Activated naive CD4-positive, alpha-beta T cell treated with anti-CD3 and anti-CD28 coated beads for 36 hours (primary cell): ENCODE measurements around the gene PARP4. TPM values are rescaled to one million over a fixed set of nuclear protein-coding genes. Genes with fewer than 3 reads are reported as not detected.
A peak's percentile ranks its signal among the peaks of the same experiment; 100 is the strongest.
"Not testable (repeated sequence)": the region's sequence is repeated elsewhere in the genome, so short reads cannot be mapped to it uniquely, and the experiment has no call there.

Experiments
- CTCF ChIA-PET: fragments of 350-600 bp; sonication (Branson Sonifier 250); formaldehyde crosslinking; loops from one replicate; lab custom pipeline; 2021; ENCODE audit warnings: antibody characterized with exemption; lab: Charles Lee
- DNase-seq: peaks from one replicate; pipeline ENCODE4 v3.0.0-alpha.2; 2020
- H3K27ac Mint-ChIP-seq: one replicate; pipeline ENCODE4 v1.8.0; 2021; ENCODE audit warnings: mild to moderate bottlenecking, mixed read lengths
- H3K27me3 Mint-ChIP-seq: one replicate; pipeline ENCODE4 v1.8.0; 2021; ENCODE audit warnings: low read depth, mixed read lengths
- H3K36me3 Mint-ChIP-seq: one replicate; pipeline ENCODE4 v1.8.0; 2021; ENCODE audit warnings: low read depth, mixed read lengths
- H3K4me1 Mint-ChIP-seq: one replicate; pipeline ENCODE4 v1.8.0; 2021; ENCODE audit warnings: low read depth, mixed read lengths
- H3K4me3 Mint-ChIP-seq: one replicate; pipeline ENCODE4 v1.8.0; 2021; ENCODE audit warnings: mild to moderate bottlenecking, moderate library complexity, mixed read lengths
- H3K9me3 Mint-ChIP-seq: one replicate; pipeline ENCODE4 v1.8.0; 2021; ENCODE audit warnings: mixed read lengths
- intact Hi-C: fragments of 100-400 bp; cut with micrococcal nuclease; formaldehyde crosslinking; loops from one replicate; pipeline ENCODE4 v1.15.1; 2023
- total RNA-seq, 2 experiments: library from RNA; stranded (reverse); gene quantifications; one replicate each; pipeline ENCODE4 v1.2.3, GENCODE V29; 2021

PARP4 gene
- total RNA-seq: 10 to 100 TPM; 10.1 to 10.9 TPM

DNA sequence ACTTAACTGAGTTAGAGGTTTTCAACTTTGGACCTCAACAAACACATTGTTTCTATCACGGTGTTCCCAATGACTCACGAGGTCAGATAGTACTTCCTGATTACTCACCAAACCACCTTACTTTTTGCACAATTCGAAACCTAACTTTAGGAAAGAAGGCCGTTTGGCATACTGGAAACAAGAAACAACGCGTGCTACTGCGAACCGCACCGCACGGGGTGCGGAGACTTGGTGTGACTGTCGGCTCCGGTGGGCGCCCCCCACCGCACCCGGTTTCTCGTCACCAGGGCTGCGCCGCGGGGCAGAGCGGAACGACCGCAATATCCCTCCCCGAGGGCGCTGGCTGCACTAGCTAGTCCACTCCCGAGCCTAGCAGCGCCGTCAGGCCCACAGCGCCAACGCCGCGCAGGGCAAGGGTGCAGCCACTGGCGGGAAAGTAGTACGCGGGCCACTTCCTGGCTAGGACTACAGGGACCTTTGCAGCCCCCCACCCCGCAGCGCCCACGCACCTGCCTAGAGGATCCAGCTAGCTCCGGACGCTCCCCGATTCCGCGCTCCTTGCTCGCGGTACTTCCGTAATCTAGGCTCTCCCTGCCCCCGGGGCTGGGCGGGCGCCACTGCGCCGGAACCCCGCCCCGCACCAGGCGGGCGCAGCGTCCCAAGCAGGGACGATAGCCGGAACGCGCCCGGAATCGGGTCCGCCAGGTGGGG, at the start of gene PARP4:
PARP4 (minus strand) TSS at position 582 of the 711 bp plus-strand sequence. CDS start 9,002 bp downstream, outside the sequence.
- intact Hi-C loops: loop anchor here (1.0 to 5.0 kb wide), 8 partner anchors 53 to 790 kb away; partner anchors contain the start of genes ATP12A and NUP58
- CTCF ChIA-PET: interaction anchor here (0.6 to 1.5 kb wide), 3 partner anchors 42 to 1124 kb away, joined by 3 to 4 read pairs (median 3); no protein-coding TSS in a partner anchor
- Mint-ChIP-seq H3K27me3 (peaks cover 4% of the 10 kb centered on the region), H3K9me3 (no peaks in the 10 kb centered on the region), H3K4me3 (peak within 1 kb of the TSS; percentile 87), H3K27ac (peak within 1 kb of the TSS; percentile 96), H3K36me3 (no peaks in the 10 kb centered on the region), H3K4me1 (peaks cover 28% of the 10 kb centered on the region)
- DNase-seq: peak; percentile 72

DNA sequence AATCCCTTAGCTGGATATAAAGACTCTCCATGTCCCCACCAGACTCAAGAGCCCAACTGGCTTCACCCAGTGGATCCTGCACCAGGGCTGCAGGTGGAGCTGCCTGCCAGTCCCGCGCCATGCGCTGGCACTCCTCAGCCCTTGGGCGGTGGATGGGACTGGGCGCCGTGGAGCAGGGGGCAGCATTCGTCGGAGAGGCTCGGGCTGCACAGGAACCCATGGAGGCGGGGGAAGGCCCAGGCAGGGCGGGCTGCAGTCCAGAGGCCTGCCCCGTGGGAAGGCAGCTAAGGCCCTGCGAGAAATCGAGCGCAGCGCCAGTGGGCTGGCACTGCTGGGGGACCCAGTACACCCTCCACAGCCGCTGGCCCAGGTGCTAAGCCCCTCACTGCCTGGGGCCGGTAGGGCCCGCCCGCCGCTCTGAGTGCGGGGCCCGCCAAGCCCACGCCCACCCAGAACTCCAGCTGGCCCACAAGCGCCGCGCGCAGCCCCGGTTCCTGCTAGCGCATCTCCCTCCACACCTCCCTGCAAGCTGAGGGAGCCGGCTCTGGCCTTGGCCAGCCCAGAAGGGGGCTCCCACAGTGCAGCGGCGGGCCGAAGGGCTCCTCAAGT, 48.1 kb upstream of the PARP4 start:
- H3K36me3 Mint-ChIP-seq, DNase-seq, H3K4me1 Mint-ChIP-seq, intact Hi-C loops, H3K9me3 Mint-ChIP-seq, H3K4me3 Mint-ChIP-seq, H3K27ac Mint-ChIP-seq: not testable (repeated sequence)
- CTCF ChIA-PET: interaction anchor here (0.6 to 0.7 kb wide), 2 partner anchors 48 to 258 kb away, joined by 3 to 5 read pairs; no protein-coding TSS in a partner anchor
- H3K27me3 Mint-ChIP-seq: peaks cover 36% of the 10 kb centered on the region

DNA sequence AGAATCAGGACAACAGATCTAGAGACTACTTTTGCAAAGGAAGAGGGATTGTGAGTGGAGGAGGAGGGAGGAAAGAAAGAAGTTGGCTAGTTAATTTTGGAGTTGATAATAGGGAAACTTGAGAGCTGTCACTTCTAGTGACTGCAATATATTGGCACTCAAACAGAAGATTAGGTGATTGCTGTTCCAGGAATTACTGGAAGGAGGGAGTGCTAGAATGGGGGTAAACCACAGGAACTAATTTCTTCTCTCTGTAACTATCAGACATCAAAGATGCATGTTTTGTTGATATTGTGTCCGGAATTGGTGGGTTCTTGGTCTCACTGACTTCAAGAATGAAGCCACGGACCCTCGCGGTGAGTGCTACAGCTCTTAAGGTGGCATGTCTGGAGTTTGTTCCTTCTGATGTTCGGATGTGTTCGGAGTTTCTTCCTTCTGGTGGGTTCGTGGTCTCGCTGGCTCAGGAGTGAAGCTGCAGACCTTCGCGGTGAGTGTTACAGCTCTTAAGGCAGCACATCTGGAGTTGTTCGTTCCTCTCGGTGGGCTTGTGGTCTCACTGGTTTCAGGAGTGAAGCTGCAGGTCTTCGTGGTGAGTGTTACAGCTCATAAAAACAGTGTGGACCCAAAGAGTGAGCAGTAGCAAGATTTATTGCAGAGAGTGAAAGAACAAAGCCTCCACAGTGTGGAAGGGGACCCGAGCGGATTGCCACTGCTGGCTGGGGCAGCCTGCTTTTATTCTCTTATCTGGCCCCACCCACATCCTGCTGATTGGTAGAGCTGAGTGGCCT, 47.0 kb upstream of the PARP4 start:
- not testable (repeated sequence) for DNase-seq, H3K27ac Mint-ChIP-seq, H3K9me3 Mint-ChIP-seq, H3K4me1 Mint-ChIP-seq, H3K4me3 Mint-ChIP-seq, H3K36me3 Mint-ChIP-seq
- intact Hi-C loops: loop anchor here (5.0 to 10.0 kb wide), 2 partner anchors 247 to 505 kb away; no protein-coding TSS in a partner anchor
- peaks cover 32% of the 10 kb centered on the region for H3K27me3 Mint-ChIP-seq
- CTCF ChIA-PET: interaction anchor here (0.6 to 0.7 kb wide), 2 partner anchors 49 to 257 kb away, joined by 3 to 5 read pairs; no protein-coding TSS in a partner anchor

DNA sequence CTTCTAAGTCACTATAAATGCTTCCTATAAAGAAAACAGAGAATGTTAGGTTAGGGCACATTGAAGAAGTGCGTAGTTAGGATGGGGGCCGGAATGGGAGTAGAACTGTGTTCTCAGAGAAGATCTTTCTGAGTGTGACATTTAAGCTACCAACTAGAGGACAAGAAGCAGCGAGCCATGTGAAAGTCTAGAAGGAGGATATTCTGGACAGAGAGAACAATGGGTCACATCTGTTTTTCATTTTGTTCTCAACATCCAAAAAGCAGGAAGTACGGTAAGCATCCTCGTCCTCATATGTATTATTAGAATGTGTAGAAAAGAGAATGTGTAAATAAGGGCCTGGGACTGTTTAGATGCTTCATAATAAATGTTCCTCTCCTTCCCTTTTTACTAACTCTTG, 44.5 kb upstream of the PARP4 start:
- intact Hi-C loops: loop anchor here (5.0 to 10.0 kb wide), 2 partner anchors 245 to 502 kb away; no protein-coding TSS in a partner anchor
- CTCF ChIA-PET: no interaction called here
- Mint-ChIP-seq H3K27ac (no peak overlapping the region), H3K9me3 (no peaks in the 10 kb centered on the region), H3K4me1 (peaks cover 8% of the 10 kb centered on the region), H3K4me3 (no peak overlapping the region), H3K27me3 (peaks cover 43% of the 10 kb centered on the region), H3K36me3 (no peaks in the 10 kb centered on the region)
- no peak for DNase-seq

DNA sequence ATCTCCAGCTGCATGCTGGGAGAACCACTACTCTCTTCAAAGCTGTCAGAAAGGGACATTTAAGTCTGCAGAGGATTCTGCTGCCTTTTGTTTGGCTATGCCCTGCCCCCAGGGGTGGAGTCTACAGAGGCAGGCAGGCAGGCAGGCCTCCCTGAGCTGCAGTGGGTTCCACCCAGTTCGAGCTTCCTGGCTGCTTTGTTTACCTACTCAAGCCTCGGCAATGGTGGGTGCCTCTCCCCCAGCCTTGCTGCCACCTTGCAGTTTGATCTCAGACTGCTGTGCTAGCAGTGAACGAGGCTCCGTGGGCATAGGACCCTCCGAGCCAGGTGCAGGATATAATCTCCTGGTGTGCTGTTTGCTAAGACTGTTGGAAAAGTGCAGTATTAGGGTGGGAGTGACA, 41.3 kb upstream of the PARP4 start:
- not testable (repeated sequence) for H3K27ac Mint-ChIP-seq, H3K4me1 Mint-ChIP-seq, H3K36me3 Mint-ChIP-seq, H3K4me3 Mint-ChIP-seq, H3K9me3 Mint-ChIP-seq, DNase-seq
- H3K27me3 Mint-ChIP-seq: peaks cover 46% of the 10 kb centered on the region
- CTCF ChIA-PET: interaction anchor here (1.0 kb wide), 1 partner anchor 42 kb away, joined by 3 read pairs; no protein-coding TSS in a partner anchor
- intact Hi-C loops: loop anchor here (10.0 kb wide), 1 partner anchor 499 kb away; no protein-coding TSS in a partner anchor

DNA sequence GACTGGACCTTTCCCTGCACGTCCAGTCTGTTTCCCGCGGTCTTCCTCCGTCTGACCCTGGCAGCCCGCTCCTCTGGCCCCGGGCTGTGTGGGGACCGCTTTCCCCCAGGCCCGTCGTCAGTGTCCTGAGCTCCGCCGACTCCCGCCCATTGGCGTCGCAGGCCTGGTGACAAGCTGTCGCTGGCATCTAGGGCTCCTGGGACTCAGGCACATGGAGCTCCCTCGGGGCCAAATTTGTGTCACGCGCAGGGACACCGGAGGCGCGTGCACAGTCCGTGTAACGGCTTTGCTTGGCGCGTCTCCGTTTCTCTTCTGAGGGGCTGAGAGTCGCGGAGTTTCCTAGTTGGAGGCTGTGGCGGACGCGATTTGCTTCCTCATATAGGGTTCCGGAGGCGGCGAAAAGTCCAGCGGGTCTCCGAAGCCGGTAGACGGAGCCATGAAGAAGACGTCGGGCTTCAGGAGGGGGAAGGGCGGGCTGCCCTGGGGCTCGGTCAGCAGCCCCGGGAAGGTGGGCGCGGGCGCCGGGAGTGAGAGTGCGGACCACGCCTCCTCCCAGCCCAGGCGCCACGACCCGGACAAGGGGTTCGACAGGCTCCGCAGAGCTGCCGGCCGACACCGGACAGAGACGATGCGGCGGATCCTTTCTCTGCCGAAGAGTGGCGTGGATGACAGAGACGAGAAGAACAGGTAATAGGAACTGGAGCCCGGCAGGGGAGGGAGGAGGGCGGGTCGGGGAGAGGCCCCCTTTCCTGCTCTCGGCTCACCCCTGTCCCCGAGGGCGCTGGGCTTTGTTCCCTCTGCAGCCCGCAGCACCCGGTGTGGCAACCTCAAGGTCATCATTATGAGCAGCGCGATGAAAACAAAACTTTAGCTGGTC, 29.1 kb upstream of the PARP4 start:
- DNase-seq: peak; percentile 33
- H3K27ac Mint-ChIP-seq, H3K36me3 Mint-ChIP-seq, intact Hi-C loops, H3K9me3 Mint-ChIP-seq, H3K4me1 Mint-ChIP-seq: not testable (repeated sequence)
- CTCF ChIA-PET: interaction anchor here (0.6 to 0.7 kb wide), 2 partner anchors 78 to 231 kb away, joined by 3 to 4 read pairs; no protein-coding TSS in a partner anchor
- peaks cover 47% of the 10 kb centered on the region for H3K27me3 Mint-ChIP-seq
- peak overlapping the region; percentile 70 for H3K4me3 Mint-ChIP-seq

DNA sequence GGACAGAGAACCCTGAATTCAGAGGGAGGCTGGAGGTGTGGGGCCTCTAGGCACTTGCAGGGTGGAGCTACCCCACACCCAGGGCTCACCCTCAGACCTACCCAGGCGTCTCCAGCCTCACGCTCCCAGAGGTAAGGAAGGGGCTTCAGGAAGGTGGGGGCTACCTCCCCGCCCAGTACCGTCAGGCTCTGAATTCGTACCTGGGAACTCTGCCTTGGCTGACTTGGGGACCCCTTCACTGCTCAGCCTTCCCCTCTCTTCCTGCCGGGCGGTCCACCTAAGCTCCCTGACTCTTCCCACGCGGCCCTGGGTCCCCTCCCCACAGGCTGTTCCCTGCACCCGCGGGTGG, 28.5 kb upstream of the PARP4 start:
- Mint-ChIP-seq H3K4me1 (peaks cover 6% of the 10 kb centered on the region), H3K9me3 (no peaks in the 10 kb centered on the region), H3K27me3 (peaks cover 46% of the 10 kb centered on the region), H3K27ac (no peak overlapping the region), H3K36me3 (no peaks in the 10 kb centered on the region), H3K4me3 (peak overlapping the region; percentile 70)
- DNase-seq: no peak
- CTCF ChIA-PET: interaction anchor here (0.7 kb wide), 1 partner anchor 230 kb away, joined by 4 read pairs; no protein-coding TSS in a partner anchor
- intact Hi-C loops: no loop called here

DNA sequence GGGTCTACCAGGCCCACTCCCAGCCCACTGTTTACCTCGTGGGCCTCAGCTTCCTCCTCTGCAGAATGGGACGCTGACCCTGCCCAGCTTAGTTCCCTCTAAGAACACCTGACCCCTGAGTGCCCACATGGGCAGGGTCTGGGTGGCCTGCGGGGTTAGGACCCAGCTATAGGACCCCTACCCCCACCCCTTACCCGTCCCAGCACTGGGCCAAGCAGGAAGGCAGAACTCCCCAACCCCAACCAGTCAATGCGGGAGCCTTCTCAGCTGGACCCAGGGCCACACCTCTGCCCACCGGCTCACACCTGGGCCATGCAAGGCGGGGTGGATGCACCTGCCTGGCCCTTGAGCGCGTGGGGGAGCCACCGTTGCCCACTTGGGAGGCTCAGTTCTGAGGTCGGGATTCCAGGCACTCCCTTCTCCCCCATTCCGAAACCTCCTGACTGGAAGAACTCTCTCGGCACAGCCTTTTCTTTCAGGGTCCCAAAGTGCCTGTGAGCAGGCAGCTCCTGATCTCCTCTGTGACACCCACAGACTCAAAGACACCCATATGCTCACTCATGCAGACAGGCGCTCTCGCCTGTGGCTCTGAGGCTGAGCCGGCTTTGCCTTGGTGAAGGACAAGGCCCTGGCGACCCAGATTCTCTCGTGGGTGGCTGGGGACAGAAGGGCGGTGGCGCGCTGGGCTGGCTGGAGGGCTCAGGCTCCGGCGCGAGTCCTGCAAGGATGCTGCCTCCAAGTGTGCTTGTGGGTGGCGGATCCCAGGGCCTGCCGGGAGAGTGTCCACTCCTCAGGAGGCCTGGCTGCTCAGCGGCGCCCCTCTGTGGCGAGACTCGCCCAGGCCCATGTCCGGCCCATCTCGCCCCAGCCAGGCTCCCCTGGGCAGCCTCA, 27.9 kb upstream of the PARP4 start:
- no peak overlapping the region for H3K27ac Mint-ChIP-seq
- no peaks in the 10 kb centered on the region for H3K36me3 Mint-ChIP-seq
- no peak for DNase-seq
- no peaks in the 10 kb centered on the region for H3K9me3 Mint-ChIP-seq
- CTCF ChIA-PET: no interaction called here
- intact Hi-C loops: no loop called here
- H3K27me3 Mint-ChIP-seq: peaks cover 45% of the 10 kb centered on the region
- H3K4me1 Mint-ChIP-seq: peaks cover 6% of the 10 kb centered on the region
- peak overlapping the region; percentile 32 for H3K4me3 Mint-ChIP-seq

DNA sequence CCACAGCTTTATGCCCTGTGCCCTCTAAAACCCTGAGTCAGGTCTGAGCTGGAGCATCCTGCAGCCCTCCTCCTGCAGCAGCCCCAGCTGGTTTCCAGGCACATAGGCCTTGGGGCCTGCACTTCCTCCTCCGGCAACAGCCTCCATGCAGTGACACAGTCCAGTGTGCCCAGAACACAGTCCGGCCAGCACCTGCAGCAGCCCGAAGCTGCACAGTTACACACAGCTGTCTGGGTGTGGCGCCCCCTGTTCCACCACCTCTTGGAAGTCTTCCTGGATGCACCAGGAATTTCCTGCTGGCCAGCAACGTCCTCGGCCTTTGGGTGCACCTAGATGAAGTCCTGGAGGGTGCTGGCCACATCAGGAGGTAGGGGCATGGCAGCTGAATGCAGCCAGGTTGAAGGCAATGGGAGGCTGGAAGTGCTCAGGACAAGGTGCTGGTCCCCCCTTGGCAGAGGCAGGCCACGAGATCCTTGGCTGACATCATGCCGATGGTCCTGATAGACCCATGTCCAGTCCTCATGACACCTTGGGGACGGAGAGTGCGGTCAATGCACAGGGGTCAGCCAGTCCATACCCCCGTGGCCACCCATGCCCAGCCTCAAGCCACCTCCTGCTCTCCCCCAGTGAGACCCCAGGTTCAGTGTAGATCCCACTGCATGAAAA, 27.1 kb upstream of the PARP4 start:
- intact Hi-C loops: no loop called here
- no peak for DNase-seq
- H3K4me1 Mint-ChIP-seq: peaks cover 6% of the 10 kb centered on the region
- H3K27ac Mint-ChIP-seq: no peak overlapping the region
- H3K36me3 Mint-ChIP-seq: no peaks in the 10 kb centered on the region
- CTCF ChIA-PET: no interaction called here
- H3K4me3 Mint-ChIP-seq: no peak overlapping the region
- no peaks in the 10 kb centered on the region for H3K9me3 Mint-ChIP-seq
- peaks cover 45% of the 10 kb centered on the region for H3K27me3 Mint-ChIP-seq

DNA sequence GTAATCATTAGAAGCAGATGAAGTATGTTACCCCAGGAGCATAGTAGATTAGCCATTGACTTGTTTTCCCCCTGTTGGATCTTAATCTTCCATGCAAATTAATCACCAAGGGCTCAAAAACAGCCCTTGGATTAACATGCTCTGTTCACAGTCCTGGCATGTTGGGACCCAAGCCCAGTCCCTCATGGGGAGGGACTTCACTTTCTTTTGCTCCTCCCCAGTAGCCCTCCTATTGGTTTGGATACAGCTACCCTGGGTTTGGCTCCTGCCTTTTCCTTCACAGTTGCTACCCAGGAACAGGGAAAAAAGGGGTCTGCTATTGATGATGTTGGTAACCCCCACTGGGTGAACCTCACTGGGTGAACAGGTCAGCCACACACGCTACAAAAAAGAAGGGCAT, 16.9 kb upstream of the PARP4 start:
- no peak overlapping the region for H3K4me3 Mint-ChIP-seq
- H3K4me1 Mint-ChIP-seq: no peaks in the 10 kb centered on the region
- intact Hi-C loops: no loop called here
- peaks cover 45% of the 10 kb centered on the region for H3K27me3 Mint-ChIP-seq
- no peaks in the 10 kb centered on the region for H3K36me3 Mint-ChIP-seq
- H3K27ac Mint-ChIP-seq: no peak overlapping the region
- CTCF ChIA-PET: no interaction called here
- no peak for DNase-seq
- no peaks in the 10 kb centered on the region for H3K9me3 Mint-ChIP-seq
